KOPT-K1 (cell line): Measurements from ENCODE around the gene LRRN1.
"Not testable (repeated sequence)": the region's sequence is repeated elsewhere in the genome, so short reads cannot be mapped to it uniquely, and the experiment has no call there.

Experiments
- H3K27ac ChIP-seq: fragments of 200-600 bp; sonication (generic); 2 replicates; pipeline ENCODE4 v1.5.1; 2016; ENCODE audit warnings: antibody characterized with exemption, mild to moderate bottlenecking, low read depth, low read length; ENCODE audit not compliant: poor library complexity, severe bottlenecking
- H3K36me3 ChIP-seq: fragments of 200-600 bp; sonication (generic); 2 replicates; pipeline ENCODE4 v1.5.1; 2017; ENCODE audit warnings: antibody characterized with exemption, mild to moderate bottlenecking, low read length, moderate library complexity; ENCODE audit not compliant: insufficient read depth
- H3K9me3 ChIP-seq: fragments of 200-600 bp; sonication (generic); 2 replicates; pipeline ENCODE4 v1.5.1; 2017; ENCODE audit warnings: antibody characterized with exemption, low read length, mild to moderate bottlenecking; ENCODE audit not compliant: insufficient read depth, poor library complexity, severe bottlenecking

The LRRN1 gene

DNA sequence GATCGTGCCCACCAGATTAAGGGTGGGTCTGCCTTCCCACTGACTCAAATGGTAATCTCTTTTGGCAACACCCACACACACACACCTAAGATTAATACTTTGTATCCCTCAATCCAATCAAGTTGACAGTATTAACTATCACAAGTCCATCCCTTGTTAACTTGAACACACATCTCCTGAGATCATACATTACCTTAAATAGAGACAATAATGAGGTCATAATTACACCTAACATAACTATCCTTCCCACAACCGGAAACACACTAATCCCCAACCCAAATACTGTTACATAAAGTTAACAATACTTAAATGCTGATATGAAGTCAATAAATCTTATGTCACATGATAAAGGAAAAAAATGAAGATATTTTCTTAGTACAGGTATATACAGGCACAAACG lies 29.2 kb downstream of the LRRN1 start:
- not testable (repeated sequence) for H3K27ac ChIP-seq, H3K36me3 ChIP-seq, H3K9me3 ChIP-seq

DNA sequence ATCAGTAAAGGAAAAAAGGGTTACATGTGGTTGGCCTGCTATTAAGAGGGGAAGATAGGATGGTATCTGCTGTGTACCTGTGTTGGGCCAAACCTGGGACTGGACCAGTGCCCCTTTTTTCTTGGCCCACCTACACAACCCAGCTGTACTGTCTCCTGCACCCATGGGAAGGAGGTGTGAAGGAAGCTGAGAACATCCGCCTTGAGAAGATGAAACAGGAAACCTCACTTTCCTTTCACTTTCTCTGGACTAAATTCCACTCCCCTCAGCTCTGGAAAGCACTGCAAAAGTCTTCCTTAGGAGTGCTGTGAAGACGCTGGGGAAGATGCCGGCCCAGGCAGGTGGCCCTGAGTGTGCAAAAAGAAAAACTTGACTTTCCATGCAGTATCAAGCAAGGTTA lies 37.6 kb downstream of the LRRN1 start:
- no peaks in the 10 kb centered on the region for H3K36me3 ChIP-seq
- no peak overlapping the region for H3K27ac ChIP-seq

DNA sequence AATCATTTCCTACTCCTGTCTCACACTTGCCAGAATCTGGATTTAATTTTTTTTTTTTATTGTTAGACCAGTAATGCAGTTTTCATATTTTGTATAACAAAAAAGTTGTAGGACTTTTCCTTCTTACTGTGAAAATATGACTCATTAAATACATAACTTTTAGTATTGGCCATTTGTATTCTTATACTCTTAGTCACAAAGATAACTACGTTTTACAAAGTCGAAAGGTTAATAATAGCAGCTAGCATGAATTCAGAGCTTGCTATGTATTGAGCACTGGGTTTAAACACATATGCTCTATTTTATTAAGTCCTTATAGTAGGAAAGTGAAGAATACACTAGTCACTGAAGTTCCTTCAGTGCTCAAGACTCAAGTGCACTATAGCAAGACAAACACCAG lies 43.1 kb downstream of the LRRN1 start:
- H3K36me3 ChIP-seq: no peaks in the 10 kb centered on the region

More for the DNA sequence above, 37.6 kb downstream of the LRRN1 start:
- no peaks in the 10 kb centered on the region for H3K9me3 ChIP-seq

DNA sequence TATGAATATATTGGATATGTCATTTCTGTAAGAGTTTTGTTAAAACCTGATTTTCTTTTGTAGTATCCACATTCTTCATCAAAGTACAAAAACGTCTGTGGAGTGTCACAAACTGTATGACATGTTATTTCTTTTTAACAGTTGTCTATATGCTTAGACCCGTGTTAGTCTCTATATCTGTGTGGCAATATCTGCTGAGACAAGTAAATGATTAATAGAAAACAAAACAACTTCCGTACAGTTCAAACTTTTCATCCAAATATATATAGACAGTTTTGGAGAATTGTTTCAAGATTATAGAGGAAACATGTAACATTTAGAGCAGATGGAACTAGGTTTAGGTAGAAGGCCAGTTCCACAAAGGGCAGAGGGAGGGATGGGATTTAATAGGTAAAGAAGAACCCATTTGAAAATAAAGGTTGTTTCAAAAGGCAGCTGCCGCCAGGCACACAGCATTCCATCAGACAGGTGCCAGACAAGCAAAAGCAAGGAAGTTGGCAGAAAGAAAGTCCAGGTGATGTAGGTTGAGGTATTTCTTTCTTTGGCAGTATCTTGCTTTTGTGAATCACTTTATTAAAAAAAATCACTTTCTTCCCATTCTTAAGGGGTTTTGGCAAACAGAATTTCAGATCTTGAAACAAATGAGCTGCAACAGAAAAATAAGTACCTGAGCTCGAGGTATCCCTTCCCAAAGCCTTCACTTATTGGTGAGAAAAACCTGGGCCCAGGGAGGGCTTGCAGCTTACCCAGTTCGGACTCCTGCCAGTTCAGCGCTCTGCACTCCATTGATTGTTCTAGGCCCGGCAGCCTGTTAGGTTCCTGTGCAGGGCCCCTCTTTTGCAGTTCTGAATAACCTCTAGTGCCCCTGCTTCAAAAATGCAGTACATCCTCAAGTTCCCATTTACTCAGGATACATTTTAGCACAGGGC lies 49.0 kb downstream of the LRRN1 start:
- Histone ChIP-seq H3K9me3 (no peaks in the 10 kb centered on the region), H3K36me3 (no peaks in the 10 kb centered on the region), H3K27ac (no peak overlapping the region)

More for the DNA sequence above, 43.1 kb downstream of the LRRN1 start:
- Histone ChIP-seq H3K27ac (no peak overlapping the region), H3K9me3 (no peaks in the 10 kb centered on the region)

DNA sequence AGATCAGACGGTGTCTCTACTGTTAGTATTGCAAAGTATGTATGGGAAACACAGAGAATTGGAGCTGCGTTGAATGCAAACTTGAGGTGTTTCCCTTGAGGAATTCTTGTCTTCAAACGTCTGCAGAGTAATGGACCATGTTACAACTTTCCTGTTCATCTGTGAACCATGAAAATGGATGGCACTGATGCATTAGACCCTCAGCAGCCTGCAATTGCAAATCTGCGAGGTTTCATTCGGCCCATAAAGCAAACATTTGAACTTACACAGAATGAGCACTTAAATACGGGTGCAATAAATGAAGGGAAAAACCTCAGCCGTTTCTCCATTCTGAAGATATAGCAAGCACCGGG lies 49.7 kb downstream of the LRRN1 start:
- Histone ChIP-seq H3K27ac (no peak overlapping the region), H3K9me3 (no peaks in the 10 kb centered on the region), H3K36me3 (no peaks in the 10 kb centered on the region)

DNA sequence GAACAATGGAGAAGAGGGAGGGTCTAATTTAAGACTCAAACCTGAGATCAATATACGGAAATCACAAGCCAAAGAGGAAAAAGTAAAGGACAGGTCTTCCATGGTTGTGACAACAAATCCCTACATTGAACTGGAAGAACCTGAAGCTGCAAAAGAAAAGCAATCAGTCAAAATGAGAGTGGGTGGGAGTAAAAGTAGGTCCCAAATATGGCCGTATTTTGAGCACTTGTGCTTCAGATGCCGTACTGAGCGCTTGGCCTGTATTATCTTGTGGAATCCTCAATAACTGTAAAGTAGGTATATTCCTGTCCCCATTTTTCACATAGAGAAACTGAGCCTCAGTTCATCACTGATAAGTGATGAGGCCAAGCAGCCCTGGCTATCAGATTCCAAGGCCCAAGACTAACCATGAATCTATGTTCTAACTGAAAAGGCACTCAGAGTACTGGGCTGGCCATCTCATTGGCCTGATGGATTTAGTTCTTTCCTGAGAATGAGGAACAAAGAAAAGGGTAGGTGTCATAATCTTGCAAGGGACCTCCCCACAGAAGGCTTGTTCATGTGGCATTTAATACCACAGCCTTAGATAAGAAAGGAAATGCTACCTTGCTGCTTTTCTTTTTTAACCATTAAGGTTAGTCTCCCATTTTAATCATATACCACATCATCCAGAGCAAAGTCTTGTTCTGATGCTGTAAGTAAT lies 52.5 kb downstream of the LRRN1 start:
- Histone ChIP-seq H3K27ac (no peak overlapping the region), H3K9me3 (no peaks in the 10 kb centered on the region), H3K36me3 (no peaks in the 10 kb centered on the region)

DNA sequence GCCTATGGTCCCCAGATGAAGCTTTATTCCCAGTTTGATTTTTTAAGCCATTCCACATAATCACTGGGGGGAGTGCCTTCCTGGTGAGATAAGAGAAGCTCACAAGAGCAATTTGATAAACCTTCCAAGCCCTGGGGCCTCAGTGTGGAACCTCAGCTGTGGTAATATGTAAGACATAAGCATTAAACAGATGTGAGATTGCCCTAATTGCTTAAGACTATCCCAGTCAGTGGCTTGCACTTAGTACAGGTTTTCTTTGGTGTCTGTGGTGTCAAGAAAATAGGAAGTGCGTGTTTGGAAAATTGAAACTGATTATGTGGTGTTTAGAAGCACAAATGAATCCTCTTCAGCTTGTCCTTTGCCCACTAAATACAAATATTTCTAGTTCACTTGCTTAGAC lies 54.3 kb downstream of the LRRN1 start:
- no peaks in the 10 kb centered on the region for H3K9me3 ChIP-seq
- no peaks in the 10 kb centered on the region for H3K36me3 ChIP-seq
- H3K27ac ChIP-seq: no peak overlapping the region

DNA sequence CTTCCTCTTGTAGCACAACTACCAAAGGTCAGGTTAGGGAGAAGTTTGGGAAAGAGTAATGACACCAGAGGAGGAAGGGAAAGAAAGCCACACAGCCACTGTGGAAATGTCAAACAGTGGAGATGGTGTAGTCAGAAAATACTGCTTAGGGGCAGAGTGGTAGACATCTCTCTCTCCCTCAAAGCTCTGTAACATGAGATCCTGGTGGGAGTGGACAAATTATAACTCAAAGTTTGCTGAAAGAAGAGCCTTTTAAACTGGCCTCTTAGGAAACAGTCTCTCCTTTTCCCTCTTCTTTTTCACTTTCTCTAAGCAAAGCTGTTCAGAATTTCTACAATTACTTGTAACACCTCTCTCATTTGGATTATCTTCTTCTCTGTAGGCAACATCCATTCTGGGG lies 55.8 kb downstream of the LRRN1 start:
- Histone ChIP-seq H3K27ac (no peak overlapping the region), H3K36me3 (no peaks in the 10 kb centered on the region), H3K9me3 (no peaks in the 10 kb centered on the region)

DNA sequence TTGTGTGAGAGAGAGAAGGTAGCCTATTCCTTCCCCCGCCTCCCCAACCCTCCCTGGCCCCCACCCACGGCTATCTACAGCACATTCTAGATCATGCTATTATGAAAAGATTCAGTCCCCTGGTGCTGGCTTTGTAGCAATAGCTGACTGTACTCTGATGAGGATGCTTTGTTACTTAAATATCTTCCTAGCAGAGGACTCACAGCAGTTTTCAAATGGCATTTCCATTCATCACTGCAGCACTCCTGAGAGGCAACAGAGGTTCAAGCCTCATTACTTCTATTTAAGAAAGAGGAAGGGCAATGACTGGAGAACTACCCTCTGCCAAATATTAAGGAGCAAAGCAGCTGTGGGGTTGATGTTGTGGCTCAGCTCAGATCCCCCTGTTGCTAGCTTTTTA lies 61.0 kb downstream of the LRRN1 start:
- no peak overlapping the region for H3K27ac ChIP-seq
- H3K9me3 ChIP-seq: no peaks in the 10 kb centered on the region
- no peaks in the 10 kb centered on the region for H3K36me3 ChIP-seq

DNA sequence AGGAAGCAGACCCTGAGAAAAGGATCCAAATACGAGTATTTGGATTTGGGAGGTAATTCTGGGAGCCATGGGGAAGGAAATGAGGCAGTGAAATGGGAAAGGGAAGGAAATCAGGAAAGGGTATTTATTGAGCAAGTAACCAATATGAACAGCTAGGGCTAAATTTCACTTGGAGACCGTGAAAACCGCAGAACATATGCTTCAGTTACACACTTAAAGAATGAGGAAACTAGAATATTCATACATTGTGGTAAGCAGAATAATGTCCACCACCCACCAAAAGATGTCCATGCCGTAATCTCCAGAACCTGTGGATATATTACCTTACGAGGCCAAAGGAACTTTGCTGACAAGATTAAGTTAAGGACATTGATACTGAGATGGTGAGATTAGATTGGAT lies 63.3 kb downstream of the LRRN1 start:
- no peaks in the 10 kb centered on the region for H3K9me3 ChIP-seq
- no peak overlapping the region for H3K27ac ChIP-seq
- H3K36me3 ChIP-seq: no peaks in the 10 kb centered on the region

DNA sequence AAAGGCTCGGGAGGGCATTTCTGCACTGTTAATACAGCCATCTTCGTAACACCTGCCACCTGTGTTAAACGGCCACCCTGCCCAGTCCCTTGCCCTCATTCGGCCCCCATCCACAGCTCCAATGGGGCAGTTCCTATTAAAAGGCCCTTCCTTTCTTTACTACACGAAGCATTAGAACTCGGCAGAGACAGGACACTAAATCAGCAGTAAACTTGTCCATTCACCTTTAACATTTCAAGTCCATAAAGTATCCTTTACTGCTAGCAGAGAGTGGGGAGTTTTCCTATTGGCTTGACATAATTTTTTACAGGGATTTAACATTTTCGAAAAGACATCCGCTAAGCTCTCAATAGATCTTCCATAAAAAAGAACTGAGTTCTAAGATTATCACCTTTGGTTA lies 76.3 kb downstream of the LRRN1 start:
- H3K27ac ChIP-seq: no peak overlapping the region
- H3K9me3 ChIP-seq: no peaks in the 10 kb centered on the region
- no peaks in the 10 kb centered on the region for H3K36me3 ChIP-seq

DNA sequence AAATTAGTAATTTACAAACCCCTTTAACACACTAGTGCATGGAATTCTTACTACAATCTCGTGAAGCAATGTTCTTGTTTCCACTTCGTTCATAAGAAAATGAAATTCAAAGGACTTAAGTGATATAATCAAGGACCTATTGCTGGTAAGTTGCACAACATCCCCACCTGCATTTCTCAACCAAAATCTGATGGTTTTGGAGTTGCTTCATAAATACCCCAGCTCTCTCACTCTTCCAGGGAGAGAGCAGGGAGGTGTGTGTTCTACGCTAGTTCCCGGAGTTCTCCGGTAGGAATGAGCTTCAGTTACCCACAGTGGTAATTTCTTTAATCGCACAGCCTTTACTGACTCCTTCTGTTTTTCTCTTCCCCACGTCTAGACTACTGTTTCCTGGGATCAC lies 81.8 kb downstream of the LRRN1 start:
- no peak overlapping the region for H3K27ac ChIP-seq
- H3K9me3 ChIP-seq: no peaks in the 10 kb centered on the region
- no peaks in the 10 kb centered on the region for H3K36me3 ChIP-seq

DNA sequence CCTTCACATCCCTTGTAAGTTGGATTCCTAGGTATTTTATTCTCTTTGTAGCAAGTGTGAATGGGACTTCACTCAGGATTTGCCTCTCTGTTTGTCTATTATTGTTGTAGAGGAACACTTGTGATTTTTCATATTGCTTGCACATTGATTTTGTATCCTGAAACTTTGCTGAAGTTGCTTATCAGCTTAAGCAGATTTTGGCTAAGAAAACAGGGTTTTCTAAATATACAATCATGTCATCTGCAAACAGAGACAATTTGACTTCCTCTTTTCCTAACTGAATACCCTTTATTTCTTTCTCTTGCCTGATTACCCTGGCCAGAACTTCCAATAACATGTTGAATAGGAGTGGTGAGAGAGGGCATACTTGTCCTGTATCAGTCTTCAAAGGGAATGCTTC lies 88.1 kb downstream of the LRRN1 start:
- not testable (repeated sequence) for H3K9me3 ChIP-seq, H3K27ac ChIP-seq, H3K36me3 ChIP-seq

DNA sequence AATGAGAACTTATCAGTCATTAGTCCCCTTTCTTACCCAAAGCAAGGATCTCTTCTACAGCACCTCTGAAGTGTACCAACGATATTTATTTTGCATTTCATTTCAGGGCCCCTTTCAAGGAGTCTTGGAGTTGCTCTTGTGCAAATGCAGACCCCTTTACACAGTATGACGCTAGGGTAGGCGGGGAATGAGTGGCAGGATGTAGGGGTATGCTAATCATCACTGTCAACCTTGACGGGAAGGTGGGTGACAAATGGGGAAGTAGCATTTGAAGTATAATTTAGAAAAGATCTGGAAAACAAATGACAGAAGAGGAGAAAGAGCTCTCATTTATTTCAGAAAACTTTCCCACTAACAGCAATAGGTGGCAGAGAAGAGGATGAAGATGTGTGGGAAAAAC lies 94.4 kb downstream of the LRRN1 start:
- H3K36me3 ChIP-seq: no peaks in the 10 kb centered on the region
- H3K27ac ChIP-seq: no peak overlapping the region
- no peaks in the 10 kb centered on the region for H3K9me3 ChIP-seq
